Tibial nerve (tissue), 3 donors: ENCODE data around the gene EVC2.

Experiments
- CTCF ChIP-seq, 5 experiments: fragments of 200-600 bp in 3 of 5; fragments of 450-650 bp in 2 of 5; sonication (generic) in 3 of 5; IDR thresholded peaks; one replicate each; pipeline ENCODE4 v1.5.1; 2016 to 2019; ENCODE audit warnings: antibody characterized with exemption in 5 of 5, mild to moderate bottlenecking in 3 of 5, moderate library complexity in 2 of 5
- POLR2A ChIP-seq, 2 donors: fragments of 450-650 bp; IDR thresholded peaks; one replicate each; pipeline ENCODE4 v1.6.1; 2017; ENCODE audit warnings: antibody characterized with exemption in 2 of 2, mild to moderate bottlenecking in 2 of 2, moderate library complexity in 2 of 2

GRCh38 chr4:5638976-5639375 lies 69.4 kb downstream of the EVC2 start:
- TF ChIP-seq CTCF (IDR thresholded peaks at IDR 0.05), result no peak
- no peak for TF ChIP-seq POLR2A (IDR thresholded peaks at IDR 0.05)
